ENCODE data around the gene JAM2.
"Not testable (repeated sequence)": the region's sequence is repeated elsewhere in the genome, so short reads cannot be mapped to it uniquely, and the experiment has no call there.

The JAM2 gene, protein sequence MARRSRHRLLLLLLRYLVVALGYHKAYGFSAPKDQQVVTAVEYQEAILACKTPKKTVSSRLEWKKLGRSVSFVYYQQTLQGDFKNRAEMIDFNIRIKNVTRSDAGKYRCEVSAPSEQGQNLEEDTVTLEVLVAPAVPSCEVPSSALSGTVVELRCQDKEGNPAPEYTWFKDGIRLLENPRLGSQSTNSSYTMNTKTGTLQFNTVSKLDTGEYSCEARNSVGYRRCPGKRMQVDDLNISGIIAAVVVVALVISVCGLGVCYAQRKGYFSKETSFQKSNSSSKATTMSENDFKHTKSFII
- total RNA-seq: 0.05 to 0.39 (median 0.19) reads per million in 3 experiments

DNA sequence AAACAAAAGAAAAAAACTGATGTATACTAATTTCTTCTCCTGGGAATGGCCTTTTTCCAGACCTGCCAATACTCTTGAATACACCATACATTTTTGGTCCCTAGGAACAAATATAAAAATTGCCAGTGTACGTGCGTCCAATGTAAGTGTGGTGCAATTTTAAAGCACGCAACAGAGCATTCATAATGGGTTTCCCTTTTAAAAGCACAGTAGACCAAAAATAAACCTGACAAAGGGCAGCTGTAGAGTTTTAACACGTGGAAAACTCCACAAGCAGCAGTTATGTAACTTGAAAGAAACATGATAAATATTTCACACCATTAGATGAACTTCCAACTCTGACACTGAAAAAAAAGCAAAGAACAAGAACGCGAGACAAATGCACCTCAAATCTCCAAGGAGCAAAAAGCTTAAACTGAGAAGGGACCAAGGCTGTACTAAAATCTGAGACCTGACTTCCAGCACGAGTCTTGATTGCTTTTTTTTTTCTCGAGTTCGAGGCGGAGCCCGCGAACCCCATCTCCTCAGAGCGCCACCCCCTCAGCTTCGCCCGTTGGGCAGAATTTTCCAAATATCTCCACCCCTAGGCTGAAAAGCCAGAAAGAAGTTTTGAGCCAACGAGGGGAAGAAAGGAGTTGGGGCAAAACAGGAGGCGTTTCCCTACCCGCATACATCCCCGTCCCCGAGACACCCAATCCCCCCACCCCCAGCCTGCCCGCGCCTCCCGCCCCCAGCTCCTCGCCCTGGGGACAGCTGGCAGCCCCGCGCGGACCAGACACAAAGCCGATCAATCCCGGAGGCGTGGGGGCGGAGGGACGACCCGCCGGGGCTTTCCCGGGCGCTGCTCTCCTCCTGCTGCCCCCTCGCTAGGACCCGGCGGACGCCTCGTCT, at the start of gene JAM2:
JAM2 (plus strand) TSS at position 599 of the 891 bp plus-strand sequence. CDS start 564 bp downstream, outside the sequence.
- DNase-seq: peak; percentile 10

DNA sequence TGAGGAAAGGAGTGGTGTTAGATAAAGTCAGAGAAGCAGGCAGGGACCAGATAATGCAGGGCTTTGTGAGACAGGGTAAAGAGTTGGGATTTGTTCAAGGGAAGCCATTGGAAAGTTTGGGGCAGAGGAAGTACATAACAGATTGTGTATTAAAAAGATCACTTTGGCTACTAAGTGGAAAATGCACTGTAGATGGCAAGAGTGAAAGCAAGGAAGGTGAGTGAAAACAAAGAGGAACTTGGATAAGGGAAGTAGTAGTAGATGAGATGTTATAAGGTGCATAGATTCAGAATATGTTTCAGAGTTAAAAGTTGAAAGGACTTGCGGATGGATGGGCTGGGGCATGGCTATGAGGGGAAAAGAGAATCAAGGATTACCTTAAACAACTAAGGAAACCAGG, 49.2 kb upstream of the JAM2 start:
- DNase-seq: no peak

DNA sequence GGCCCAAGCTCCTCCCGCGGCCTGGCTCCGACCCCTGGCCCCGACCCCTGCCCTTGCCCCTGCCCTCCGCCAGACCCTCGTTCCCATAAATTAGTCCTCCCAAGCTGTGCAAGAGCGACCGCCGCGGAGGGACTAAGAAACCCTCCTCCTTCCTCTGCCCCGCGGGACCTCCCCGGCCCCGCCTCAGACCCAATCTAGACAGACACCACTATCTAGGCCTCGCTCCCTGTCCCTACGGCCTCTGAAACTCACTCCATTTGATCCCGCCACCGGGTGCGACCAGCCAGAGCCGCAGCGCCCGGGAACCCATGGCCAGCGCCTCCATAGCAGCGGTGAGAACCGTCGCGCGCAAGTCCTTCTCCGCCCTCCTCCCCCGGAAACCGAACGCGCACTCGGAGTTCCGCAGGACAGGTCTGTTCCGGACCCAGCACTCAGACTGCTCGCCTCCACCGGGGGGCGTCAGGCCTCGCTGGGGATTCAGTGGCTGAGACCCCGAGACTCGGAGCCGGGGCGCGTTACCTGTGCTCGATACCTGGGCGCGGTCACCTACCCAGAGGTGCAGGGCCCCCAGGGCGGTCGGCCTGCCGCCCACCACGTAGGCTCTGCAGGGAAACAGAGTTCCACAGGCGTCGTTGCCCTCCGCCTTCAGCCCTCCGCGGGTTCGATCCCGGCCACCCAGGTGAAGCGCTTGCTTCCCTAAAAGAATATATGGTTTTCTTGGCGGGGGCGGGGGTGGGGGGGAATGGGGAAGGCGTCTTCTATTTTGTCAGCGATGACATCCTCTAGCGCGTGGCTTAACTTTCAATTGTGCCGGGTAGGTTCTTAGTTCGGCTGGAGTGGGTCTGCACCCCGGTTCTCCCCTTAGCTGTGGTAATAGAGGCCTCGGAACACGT, 31.7 kb upstream of the JAM2 start, which contains the start of gene MRPL39:
MRPL39 (minus strand) TSS at position 331 of the 893 bp plus-strand sequence; CDS start at position 325, 6 bp downstream.
- peak; percentile 78 for DNase-seq

DNA sequence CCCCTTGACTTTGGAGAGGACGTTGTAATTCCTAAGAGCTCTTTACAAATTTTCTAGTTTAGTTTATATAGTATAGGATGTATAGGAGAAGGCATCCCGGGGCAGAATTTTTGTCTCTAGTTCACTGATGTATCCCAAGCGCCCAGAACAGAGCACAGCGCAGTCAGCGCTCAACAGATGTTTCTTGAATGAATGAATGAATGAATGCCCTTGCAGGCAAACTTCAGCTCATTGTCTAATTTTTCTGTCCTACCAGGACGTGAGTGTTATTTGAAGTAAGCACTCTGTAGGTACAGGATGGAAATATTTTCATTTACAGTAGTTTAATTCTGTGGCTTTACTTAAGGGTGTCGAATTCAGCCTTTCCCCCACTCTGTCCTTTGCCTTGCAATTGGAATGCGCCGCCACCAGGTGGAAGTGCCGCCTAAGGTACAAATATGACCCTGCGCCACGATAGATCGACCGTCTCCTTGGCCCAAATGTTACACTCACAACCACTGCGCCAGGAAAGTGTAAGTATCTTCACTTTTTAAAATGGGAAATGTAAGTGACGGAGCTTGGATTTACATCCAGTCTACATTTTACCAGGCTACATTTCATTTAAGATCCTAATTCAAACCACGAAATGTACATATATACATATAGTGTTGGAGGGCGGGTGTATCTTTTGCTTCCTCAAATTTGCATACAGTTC, 30.9 kb upstream of the JAM2 start:
- DNase-seq: peak; percentile 74

DNA sequence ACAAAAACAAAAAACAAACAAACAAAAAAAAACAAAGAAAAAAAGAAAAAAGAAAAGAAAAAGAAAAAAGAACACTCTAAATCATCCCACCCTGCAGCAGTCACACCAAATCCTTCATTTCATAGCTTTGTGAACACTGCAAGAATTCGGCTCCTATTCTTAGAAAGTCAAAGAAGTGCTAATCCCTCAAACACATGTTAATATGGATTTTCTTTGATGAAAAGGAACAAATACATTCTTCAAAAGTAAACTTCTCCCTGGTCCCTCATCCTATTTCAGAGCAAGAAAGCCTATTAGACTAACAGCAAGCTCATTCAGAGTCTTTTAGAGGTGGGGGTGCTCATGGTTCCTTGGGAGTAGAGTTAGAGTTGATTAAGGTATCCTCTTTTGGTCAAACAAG, 24.6 kb upstream of the JAM2 start:
- DNase-seq: no peak

DNA sequence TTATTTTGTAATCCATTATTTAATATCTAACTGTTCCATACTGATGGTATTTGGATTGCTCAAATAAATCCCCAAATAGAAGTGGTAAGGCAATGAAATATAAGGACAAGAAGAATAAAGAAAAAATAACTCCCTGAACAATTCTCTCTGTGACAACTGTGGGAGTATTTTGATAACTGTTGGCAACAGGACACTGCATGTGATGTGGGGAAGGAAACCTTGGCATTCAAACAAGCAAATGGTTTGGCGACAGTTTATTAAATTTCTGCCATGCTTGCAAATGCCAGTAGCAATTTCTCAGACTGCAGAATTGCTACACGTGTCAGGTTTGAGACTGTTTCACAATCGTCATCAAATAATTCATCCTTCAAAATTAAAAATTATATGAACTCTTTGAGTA, 23.2 kb upstream of the JAM2 start:
- DNase-seq: no peak

DNA sequence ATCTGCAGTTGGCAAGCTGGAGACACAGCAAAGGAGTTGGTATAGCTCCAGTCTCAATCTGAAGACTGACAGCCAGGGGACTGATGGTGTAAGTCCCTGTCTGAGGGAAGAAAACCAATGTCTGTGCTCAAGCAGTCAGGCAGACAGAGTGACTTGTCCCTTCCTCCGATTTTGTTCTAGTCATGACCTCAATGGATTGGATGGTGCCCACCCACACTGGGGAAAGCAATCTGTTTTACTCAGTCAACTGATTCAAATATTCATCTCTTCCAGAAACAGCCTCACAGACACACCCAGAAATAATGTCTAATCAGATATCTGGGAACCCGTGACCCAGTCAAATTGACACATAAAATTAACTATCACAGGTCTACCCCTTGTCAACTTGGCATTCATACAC, 19.9 kb upstream of the JAM2 start:
- DNase-seq: no peak

DNA sequence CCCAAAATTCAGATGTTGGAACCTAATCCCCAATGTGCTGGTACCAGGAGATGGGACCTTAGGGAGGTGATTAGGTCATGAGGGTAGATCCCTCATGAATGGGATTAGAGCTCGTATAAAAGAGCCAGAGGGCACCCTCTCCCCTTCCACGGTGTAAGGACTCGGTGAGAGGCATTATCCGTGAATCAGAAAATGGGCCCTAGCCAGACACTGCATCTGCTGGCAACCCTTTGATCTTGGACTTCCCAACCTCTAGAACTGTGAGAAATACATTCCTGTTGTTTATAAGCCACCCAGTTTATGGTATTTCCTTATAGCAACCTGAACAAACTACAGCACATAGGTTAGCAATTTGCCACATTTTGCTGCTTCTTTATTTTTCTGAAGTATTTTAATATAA, 14.5 kb upstream of the JAM2 start:
- DNase-seq: no peak

DNA sequence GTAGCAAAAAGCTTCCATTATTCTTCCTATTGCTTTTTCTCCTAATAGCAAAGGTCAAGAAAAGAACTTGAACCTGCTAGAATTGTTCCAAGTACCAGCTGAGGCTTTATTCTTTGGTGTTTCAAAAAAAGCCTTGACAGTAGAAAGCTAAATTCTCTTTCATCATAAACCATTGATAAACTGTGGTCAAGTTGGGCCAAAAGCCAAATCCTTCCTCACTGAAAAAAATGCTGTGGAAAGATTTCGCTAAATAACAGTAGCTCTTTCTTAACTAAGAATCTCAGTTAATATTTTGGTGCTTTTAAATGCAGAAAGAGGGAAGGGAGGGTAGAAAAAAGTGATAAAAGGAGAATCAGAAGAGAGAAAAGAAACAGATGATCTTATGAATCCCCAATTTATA, 14.0 kb upstream of the JAM2 start:
- DNase-seq: no peak

DNA sequence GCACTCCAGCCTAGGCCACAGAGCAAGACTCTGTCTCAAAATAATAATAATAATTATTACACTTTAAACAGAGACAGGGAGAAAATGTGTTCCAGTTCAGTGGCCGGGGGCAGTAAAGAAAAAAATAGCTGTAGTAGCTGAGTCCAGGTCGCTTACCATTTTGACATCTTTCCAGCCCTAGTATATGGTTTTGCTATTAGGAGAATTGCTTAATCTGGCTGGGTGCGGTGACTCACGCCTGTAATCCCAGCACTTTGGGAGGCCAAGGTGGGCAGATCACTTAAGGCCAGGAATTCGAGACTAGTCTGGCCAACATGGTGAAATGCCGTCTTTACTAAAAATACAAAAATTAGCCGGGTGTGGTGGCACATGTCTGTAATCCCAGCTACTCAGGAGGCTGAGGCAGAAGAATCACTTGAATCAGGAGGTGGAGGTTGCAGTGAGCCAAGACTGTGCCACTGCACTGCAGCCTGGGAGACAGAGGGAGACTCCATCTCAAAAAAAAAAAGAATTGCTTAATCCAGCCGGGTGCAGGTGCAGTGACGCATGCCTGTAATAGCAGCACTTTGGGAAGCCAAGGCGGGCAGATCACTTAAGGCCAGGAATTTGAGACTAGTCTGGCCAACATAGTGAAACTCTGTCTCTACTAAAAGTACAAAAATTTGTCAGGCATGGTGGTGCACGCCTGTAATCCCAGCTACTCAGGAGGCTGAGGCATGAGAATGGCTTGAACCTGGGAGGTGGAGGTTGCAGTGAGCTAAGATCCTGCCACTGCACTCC, 13.1 kb upstream of the JAM2 start:
- DNase-seq: not testable (repeated sequence)

DNA sequence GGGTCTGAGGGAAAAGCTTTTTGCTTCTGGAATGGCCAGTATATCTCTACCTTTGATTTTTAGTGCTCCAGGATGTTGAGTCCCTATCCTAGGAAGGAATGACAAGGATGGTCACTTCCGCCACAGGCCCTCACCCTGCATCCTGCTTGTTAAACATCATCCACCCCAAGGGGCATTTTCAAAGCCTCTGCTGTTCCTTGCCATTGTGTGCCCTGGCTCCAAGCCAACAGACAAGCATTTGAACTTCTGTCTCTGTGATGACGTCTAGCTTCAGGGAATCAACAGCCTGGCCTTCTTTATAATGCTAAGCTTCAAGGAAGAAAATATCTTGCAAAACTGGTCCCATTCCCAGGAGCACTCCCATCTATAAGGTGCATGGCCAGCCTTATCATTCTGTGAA, 12.3 kb upstream of the JAM2 start:
- no peak for DNase-seq

DNA sequence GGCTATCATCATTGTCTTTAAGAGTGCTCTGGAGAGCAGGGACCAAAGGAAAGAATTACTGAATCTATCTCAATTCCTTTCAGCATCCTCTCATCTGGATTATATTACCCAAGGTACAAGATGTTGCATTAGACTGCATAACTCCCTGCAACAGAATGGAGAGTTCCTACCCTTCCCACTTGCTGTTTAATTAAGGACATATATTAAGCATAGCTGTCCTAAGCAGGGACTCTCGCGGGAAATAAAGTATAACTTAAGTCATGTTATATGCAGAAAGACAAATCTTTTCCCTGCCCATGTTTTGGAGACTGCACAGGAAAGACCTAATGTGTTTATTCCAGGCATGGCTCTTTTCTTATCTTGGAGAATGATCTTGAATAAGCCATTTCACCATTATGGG, 6.8 kb upstream of the JAM2 start:
- no peak for DNase-seq

DNA sequence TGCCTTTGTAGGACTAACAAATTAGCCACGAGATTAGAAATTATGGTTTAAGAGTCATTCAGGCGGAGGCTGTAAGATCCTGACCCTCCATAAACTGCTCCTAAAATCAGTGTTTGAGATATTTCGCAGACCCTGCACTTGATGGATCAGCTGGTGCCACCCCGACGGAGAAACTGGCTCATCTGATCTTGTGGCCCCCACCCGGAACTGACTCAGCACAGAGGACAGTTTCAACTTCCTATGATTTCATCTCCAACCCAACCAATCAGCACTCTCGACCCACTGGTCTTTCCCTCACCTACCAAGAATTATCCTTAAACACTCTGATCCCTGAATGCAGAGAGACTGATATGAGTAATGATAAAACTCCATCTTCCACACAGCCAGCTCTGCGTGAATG, 3.7 kb upstream of the JAM2 start:
- no peak for DNase-seq

DNA sequence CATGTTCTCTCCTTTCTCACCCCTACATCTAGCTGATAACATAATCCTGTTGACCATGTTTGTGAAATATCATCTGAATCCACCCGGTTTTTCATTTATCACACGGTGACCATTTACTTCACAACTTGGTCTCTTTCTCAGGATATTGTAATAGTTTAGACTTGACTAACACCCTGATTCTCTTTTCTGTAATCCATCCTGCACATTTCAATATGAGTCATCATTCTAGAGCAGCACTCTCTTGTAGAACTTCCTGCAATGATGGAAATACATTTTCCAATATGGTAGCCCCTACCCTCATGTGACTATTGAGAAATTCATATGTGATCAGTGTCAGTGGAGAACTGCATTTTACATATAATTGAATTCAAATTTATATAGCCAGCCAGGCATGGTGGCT, 2.3 kb upstream of the JAM2 start:
- DNase-seq: no peak

DNA sequence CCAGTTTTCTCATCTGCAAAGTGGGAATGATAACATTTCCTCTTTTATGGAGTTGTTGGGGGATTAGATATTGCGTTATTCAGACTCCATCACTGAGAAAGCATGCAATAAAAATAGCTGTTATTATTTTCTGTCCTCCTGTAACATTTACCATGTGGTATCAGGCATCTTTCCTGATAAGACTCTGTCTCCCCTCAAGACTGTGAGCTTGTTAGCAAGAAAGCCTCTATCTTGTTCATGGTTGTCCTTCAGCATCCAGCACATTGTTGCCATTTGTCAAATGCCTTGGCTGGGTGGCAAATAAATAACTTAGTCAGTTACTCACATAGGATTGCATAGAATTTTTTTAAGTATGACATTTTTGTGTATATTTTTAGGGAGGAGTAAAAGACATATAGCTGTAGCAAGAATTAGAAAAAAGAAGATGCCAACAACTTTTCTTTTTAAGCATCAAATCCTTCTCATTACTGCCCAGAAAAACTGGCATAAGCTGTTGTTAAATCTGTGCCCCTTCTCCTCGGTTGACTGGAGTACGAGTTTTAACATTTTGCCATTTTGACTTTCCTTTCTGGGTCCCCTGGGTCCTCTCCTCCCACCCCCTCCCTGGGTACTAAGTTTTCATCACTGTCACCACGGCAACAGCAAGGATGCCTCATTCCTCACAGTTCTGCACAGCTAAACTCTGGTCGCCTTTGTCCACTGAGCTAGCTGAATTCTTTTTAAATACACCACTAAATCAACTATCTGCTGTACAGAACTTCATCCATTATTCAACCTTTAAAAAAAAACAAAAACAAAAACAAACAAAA, 1.0 kb upstream of the JAM2 start:
- DNase-seq: no peak

DNA sequence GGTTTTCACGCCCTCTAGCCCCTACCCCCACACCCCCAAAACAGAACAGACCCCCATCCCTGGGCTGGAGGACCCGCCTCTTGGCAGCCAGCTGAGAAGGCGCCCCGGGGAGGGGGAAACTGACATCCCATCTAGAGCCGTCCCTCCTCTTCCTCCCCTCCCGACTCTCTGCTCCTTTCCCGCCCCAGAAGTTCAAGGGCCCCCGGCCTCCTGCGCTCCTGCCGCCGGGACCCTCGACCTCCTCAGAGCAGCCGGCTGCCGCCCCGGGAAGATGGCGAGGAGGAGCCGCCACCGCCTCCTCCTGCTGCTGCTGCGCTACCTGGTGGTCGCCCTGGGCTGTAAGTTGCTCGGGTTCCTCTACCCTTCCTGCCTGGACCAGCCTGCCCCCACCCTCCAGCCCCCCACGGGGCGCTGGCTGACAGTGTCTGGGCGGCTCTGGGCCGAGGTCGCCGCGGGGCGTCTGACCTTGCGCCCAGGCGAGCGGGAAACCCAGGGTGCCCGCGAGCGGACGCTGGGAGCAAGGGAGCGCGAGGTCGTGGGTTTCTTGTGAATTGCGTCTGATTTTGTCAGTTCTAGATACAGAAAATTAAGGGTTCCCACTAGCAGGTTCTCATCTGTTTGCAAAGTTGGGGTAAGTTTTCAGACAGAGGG, 618 bp downstream of the JAM2 start:
- peak; percentile 19 for DNase-seq

DNA sequence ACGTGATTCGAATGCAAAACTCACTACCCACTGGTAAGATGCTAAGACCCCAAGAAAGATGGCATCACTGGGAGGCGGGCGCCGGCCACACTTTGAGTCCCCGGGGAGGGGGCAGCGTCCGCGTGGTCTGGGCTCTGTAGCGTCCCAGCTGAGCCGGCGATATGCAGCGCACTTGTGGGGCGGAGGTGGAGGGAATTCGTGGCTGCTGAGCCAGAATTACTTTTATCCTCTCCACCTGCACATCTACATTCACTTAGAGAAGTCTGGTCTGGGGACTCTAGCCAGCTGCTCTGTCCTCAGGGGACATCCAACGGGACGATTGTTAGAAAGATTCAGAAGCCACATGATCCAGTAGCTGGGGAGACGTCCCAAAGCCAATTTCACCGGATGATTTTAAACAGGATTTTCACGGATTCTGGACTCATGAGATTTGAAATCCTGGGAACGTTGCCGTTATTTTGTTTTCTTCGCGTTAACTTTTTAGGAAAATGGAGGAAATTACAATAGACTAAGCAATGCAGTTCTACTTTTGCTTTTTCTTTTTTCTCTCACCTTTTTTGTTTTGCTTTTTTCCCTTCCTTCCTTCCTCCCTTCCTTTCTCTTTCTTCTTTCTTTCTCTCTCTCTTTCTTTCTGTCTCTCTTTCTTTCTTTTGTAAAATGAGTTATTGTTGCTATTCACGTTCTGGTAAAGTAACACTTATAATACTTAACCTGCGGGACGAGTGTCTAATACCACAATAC, 1.3 kb downstream of the JAM2 start:
- no peak for DNase-seq

DNA sequence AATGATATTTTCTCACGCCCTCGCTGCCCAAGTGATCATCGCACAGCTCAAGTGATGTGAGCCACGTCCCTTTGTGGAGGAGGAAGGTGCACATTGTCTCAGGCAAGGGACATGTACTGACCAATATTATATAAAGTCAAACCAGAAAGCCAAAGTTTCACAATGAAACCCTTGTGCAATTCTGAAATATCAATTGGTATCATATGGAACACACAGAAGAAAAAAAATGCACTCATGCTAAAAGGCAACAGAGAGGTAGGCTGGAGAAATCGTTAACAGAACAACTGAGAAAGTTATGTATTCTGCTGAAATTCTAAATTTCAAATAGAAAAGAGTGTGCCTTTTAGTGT, 1.9 kb downstream of the JAM2 start:
- no peak for DNase-seq

DNA sequence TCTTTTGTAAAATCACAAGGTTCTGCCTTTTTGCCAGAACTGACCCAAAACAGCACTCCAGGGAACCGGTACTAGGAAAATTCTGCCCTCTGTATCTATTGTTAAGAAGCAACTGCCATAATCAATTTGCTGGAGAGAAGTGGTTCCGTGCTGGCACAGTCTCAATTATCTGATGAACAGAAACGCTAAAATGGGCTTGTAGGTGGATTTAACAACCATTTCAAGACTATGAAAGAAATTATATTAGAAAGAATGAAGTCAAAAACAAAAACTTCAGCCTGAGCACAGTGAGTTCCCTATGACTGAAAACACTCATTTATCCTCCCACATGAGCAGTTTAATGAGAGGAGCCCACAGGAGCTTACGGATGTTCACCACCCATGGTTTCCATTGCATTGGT, 4.4 kb downstream of the JAM2 start:
- no peak for DNase-seq
